ENCODE results near the gene ATOH8. TPM values are rescaled to one million over a fixed set of nuclear protein-coding genes. Genes with fewer than 3 reads are reported as not detected.

The ATOH8 gene
- total and polyA plus RNA-seq, 10 of the 15 experiments (the other 5 are each of a cell fraction or from before 2014, with no cell fraction given): 0.03 to 0.60 TPM; not detected in 8

DNA sequence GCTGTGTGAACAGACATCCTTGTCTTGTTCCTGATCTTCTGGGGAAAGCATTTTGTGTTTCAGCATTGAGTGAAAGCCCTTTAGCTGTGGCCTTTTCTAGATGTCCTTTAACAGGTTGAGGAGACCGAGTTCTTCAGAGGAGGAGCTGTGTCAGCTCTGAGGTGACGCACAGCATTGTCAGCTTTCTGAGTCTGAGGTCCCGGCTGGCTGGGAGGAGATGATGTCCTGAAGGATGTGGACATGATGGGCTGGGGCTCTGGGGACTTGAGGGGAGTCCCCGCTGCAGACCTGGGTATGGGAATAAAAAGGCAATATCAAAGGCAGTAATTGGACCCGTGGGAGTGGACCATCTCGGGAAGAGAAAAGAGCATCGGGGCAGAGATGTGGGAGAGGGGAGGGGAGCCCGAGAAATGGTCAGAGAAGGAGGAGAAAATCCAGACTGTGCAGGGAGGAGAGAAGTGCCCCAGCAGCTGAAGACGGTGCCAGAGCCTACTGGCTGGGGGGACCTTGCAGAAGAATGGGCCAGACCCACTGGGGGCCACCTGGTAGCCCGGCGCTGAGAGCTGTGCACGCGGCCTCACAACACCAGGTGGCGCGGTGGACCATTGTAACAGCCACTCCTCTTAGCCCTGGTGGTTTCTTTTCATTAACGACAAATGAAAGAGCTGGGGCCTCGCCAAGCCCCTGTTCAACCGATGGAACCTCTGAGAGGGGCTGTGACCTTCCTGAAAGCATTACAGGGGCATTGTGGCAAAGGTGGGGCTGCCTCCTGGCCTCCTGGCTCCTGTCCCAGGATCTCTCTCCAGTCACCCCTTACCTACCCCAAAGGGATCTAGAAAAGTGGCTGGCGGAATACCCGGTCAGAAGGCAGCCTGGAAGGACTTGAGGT lies 73.4 kb downstream of the ATOH8 start (continued):
- TF ChIP-seq, protein P1, sequence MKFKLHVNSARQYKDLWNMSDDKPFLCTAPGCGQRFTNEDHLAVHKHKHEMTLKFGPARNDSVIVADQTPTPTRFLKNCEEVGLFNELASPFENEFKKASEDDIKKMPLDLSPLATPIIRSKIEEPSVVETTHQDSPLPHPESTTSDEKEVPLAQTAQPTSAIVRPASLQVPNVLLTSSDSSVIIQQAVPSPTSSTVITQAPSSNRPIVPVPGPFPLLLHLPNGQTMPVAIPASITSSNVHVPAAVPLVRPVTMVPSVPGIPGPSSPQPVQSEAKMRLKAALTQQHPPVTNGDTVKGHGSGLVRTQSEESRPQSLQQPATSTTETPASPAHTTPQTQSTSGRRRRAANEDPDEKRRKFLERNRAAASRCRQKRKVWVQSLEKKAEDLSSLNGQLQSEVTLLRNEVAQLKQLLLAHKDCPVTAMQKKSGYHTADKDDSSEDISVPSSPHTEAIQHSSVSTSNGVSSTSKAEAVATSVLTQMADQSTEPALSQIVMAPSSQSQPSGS (IDR thresholded peaks at IDR 0.05; ENCODE audit: low read length): no peak
- TF ChIP-seq IRF4 (IDR thresholded peaks at IDR 0.05; ENCODE audit: low read depth, low read length) (0 out of 2 replicates have a peak, but pooled peaks have one; percentile 19), SIX5 (IDR thresholded peaks at IDR 0.05; ENCODE audit: low read depth, low read length, severe bottlenecking) (no peak), ETV6 (conservative IDR thresholded peaks at IDR 0.05 in 1 of 2, IDR thresholded peaks at IDR 0.05 in 1 of 2; ENCODE audit: borderline replicate concordance in 1 of 2, low read depth in 1 of 2) (no peak), SIN3A (IDR thresholded peaks at IDR 0.05; ENCODE audit: low read depth, low read length) (no peak), KAT2A (conservative IDR thresholded peaks at IDR 0.05; ENCODE audit: control insufficient read depth, low read depth, low read length) (no peak), ZNF24 (IDR thresholded peaks at IDR 0.05) (0 out of 2 replicates have a peak, but pooled peaks have one; percentile 31), NBN (IDR thresholded peaks at IDR 0.05) (peak; percentile 60; the same call in 1 of the 2 replicates), EP300 (IDR thresholded peaks at IDR 0.05; ENCODE audit: borderline replicate concordance in 1 of 2, control insufficient read depth in 1 of 2, low read depth in 2 of 2, low read length in 2 of 2) (no peak), MTA2 (IDR thresholded peaks at IDR 0.05; ENCODE audit: low read depth) (peak; percentile 15; the same call in 1 of the 2 replicates), PAX8 (IDR thresholded peaks at IDR 0.05) (no peak), KDM1A (IDR thresholded peaks at IDR 0.05; ENCODE audit: borderline replicate concordance) (no peak), NR2C1 (IDR thresholded peaks at IDR 0.05) (no peak), SREBF1 (IDR thresholded peaks at IDR 0.05; ENCODE audit: low read length) (no peak), MEF2B (IDR thresholded peaks at IDR 0.05; ENCODE audit: partially characterized antibody, poor library complexity, severe bottlenecking) (no peak), LARP7 (IDR thresholded peaks at IDR 0.05) (peak; percentile 25; the same call in 1 of the 2 replicates), RELA (IDR thresholded peaks at IDR 0.05; ENCODE audit: borderline replicate concordance, partially characterized antibody) (peak; percentile 22), PAX5 (IDR thresholded peaks at IDR 0.05; ENCODE audit: borderline replicate concordance, low read depth, low read length) (no peak), CBFB (IDR thresholded peaks at IDR 0.05; ENCODE audit: low read depth) (peak; percentile 67; the same call in 1 of the 2 replicates)
- TF ChIP-seq, protein P2, sequence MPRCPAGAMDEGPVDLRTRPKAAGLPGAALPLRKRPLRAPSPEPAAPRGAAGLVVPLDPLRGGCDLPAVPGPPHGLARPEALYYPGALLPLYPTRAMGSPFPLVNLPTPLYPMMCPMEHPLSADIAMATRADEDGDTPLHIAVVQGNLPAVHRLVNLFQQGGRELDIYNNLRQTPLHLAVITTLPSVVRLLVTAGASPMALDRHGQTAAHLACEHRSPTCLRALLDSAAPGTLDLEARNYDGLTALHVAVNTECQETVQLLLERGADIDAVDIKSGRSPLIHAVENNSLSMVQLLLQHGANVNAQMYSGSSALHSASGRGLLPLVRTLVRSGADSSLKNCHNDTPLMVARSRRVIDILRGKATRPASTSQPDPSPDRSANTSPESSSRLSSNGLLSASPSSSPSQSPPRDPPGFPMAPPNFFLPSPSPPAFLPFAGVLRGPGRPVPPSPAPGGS (IDR thresholded peaks at IDR 0.05; ENCODE audit: borderline replicate concordance, insufficient read depth, low read depth, low read length, poor library complexity, severe bottlenecking): no peak
- TF ChIP-seq, protein P3, sequence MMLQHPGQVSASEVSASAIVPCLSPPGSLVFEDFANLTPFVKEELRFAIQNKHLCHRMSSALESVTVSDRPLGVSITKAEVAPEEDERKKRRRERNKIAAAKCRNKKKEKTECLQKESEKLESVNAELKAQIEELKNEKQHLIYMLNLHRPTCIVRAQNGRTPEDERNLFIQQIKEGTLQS (IDR thresholded peaks at IDR 0.05; ENCODE audit: borderline replicate concordance, extremely low read depth, low read depth, low read length): no peak
